Islet of Langerhans (tissue), 1 donor: ENCODE results near the gene APLP2.
"Not testable (repeated sequence)": the region's sequence is repeated elsewhere in the genome, so short reads cannot be mapped to it uniquely, and the experiment has no call there.

Experiments used
- FAIRE-seq: peaks from one replicate; lab custom pipeline; 2011; peaks lifted over from hg19 to GRCh38; lab: Jason Lieb, UNC

Gene APLP2

GRCh38 chr11:130069659-130070108, at the start of gene APLP2:
Gene APLP2 (plus strand): TSS chr11:130069894. CDS start chr11:130069978, 84 bp downstream.
- no peak for FAIRE-seq

GRCh38 chr11:130020323-130020722, 49.4 kb upstream of the APLP2 start:
- no peak for FAIRE-seq

GRCh38 chr11:130021606-130022005, 48.1 kb upstream of the APLP2 start:
- FAIRE-seq = not testable (repeated sequence)

- no peak for FAIRE-seq
Observed at GRCh38 chr11:130022799-130023198, 46.9 kb upstream of the APLP2 start.

- FAIRE-seq = no peak
Observed at GRCh38 chr11:130023204-130023603, 46.5 kb upstream of the APLP2 start.

GRCh38 chr11:130024361-130024760, 45.3 kb upstream of the APLP2 start:
- no peak for FAIRE-seq

DNA sequence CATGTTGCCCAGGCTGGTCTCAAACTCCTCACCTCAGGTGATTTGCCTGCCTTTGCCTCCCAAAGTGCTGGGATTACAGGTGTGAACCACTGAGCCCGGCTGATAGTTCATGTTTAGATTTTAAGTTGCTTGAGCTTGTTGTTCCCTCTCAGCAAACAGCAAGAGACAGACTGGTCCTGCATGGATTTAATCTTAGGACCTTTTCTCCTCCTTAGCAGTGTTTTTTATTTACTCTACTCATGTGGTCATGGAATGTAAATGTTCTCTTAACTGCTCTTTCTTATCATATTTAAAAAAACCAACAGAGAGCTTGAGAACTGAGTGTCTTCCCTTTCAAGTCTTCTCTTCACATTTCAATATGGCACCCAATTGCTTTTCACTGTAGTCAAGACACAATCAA, 44.3 kb upstream of the APLP2 start:
- no peak for FAIRE-seq

DNA sequence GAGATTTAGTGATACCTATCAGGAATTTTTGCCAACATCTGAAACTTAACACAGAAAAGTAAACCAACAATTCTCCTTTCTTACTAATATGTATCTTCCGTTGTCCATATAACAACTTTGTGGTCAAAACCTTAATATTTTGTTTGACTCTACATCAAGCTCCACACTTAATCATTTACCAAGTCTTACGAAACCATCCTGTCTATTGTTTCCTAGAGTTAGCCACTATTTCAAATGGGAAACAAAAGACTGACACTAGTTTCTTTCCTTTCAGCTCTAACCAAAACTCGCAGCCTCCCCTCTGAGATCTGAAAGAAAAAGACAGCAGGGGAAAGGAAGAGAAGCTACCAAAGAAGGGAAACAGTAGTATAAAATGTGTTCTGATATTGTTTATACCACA, 40.6 kb upstream of the APLP2 start:
- FAIRE-seq = peak; percentile 51

- no peak for FAIRE-seq
Observed at GRCh38 chr11:130031056-130031455, 38.6 kb upstream of the APLP2 start.

DNA sequence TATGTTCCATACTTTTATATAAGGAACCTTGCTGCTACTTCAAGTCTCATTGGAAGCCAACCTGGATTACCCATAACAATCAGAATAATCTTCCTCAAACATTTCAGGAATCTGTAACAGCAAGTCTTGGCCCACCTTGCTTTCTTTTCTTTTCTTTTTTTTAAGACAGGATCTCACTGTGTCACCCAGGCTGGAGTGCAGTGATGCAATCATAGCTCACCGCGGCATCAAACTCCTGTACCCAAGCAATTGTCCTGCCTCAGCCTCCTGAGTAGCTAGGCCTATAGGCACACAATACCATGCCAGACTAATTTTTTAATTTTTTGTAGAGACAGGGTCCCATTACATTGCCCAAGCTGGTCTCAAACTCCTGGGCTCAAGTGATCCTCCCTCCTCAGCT, 37.7 kb upstream of the APLP2 start:
- no peak for FAIRE-seq

DNA sequence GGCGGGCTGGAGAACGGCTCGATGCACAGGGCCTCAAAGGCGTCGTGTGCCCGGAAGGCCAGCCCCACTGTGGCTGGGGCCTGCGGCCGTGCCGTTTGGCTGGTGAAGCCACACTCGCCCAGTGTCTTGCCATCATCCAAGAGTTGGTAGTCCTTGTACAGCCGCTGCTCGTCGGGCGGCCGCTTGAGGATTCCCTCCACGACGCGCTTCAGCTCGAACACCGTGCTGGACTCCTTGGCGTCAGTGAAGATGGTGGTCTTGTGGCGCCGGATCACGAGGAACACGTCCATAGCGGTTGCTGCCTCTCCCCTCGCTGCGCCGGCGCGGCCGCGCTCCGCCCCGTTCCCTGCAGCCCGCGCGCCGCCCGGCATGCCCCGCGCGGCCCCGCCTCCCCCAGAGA, 36.8 kb upstream of the APLP2 start:
- no peak for FAIRE-seq

DNA sequence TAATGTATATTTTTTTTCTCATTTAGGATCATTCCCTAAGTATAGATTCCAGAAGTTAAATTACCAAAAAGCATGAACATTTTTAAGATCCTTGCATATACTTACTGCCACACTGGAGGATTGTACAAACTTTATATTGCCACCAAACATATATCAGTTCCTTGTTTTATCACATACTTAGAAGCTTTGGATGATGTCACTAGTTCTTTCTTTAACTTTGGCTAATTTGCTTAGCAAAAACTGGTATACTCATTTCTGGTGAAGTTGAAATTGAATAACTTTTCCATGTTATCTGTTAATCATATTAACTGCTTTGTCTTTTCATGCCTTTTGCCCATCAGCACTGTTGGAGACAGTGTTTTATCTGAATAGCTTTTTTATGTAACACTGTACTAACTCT, 35.5 kb upstream of the APLP2 start:
- FAIRE-seq = no peak

DNA sequence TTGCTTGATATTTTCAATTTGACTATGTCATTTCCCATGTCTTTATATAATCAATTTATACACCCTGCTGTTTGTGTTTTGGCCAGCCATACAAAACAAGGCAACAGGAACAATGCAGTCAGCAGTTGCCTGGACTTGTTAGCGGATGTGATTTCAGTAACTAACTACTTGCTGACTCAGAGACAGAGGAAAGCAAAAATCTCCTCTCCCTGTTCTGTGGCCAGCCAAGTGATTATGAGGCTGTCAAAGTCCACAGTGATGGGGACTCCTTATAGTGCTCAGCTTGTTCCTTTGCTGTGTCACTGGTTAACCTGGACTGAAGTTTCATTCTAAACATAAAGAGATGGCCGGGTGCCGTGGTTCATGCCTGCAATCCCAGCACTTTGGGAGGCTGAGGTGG, 32.6 kb upstream of the APLP2 start:
- FAIRE-seq = no peak

DNA sequence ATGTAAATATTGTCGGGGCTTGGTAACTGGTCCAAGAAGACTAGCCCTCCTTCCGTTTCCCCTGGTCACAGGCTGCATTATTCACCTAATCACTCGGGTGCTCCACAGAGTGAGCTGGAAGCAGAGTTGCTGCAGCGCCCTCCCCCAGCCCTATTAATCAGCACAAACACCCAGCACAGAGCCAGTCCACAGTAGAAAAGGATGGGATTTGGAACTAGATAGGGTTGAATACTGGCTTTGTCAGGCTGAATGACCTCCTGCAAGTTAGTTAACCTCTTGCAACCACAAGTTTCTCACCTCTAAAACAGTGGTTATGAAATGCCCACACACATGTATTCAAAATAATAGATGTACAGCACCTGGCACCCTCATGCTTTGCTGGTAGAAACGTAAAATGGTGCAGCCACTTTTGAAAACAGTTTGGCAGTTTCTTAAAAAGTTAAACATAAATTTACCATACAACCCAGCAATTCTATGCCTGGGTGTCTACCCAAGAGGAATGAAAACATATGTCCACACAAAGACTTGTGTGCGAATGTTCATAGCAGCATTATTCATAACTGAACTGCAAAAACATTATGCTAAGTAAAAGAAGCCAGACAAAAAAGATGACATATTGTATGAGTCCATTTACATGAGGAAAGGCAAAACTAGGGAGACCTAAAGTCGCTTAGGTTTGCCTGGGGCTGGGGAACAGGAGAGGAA, 31.7 kb upstream of the APLP2 start:
- no peak for FAIRE-seq

GRCh38 chr11:130040281-130040940, 29.3 kb upstream of the APLP2 start:
- FAIRE-seq = no peak

GRCh38 chr11:130042093-130042591, 27.6 kb upstream of the APLP2 start:
- peak; percentile 96 for FAIRE-seq

GRCh38 chr11:130043575-130043974, 26.1 kb upstream of the APLP2 start:
- FAIRE-seq = no peak

- no peak for FAIRE-seq
Observed at GRCh38 chr11:130047141-130047540, 22.6 kb upstream of the APLP2 start.

DNA sequence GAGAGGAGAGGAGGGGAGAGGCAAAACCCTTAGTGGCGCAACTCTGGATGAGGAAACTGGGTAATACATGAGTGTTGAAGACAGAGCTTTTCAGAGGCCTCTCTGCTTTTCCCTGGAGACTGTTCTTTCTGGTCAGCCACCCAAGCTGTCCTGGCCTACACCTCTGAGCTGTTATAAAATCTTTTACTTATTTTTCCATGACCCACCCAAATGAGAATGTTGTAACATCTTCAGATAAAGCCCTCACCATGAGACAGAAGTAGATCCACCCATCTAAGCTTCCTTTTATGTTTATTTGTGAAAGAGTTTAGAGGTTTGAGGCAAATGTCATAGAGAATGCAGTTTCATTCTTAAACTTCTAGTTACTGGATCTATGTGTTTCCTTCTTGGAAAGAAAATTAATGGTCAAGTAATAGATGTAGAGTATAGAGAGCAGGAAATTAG, 20.3 kb upstream of the APLP2 start:
- no peak for FAIRE-seq

DNA sequence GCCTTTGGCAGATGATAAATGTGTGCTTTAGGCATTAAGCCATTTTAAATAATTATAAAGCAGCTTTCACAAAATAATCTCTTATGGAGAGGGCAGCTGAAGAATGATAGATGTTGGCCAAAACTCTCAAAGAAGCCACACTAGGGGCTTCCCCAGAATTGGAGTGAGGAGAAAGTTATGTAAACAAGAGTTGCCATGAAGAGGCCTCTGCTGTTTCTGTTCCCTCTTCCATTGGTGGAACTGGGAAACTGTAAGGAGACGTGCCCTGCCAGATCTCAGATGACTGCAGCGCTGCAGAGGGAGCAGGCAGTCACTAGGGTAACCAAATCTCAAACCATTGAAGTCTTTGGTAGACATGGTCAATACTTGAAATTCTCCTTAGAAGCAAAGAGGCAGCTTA, 19.4 kb upstream of the APLP2 start:
- FAIRE-seq = no peak

DNA sequence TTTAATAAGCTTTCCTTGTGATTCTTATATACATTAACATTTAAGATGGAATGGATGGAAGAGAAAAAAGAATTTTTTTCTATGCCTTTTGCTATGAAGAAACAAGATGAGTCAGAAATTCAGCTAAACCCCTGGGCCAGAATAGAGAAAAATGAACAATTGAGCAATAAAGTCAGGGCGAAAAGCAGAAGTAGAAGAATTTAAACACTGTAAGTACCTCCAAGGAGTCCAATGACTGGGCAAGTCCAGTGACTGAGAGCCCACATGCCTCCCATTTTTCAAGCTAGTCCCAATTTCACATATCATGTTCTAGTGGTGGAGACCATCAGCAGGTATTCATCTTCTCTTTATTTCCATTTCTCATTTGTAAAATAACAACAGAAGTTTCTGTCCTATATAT, 18.6 kb upstream of the APLP2 start:
- no peak for FAIRE-seq

- no peak for FAIRE-seq
Observed at GRCh38 chr11:130052567-130052966, 17.1 kb upstream of the APLP2 start.

GRCh38 chr11:130054966-130055365, 14.7 kb upstream of the APLP2 start:
- no peak for FAIRE-seq

GRCh38 chr11:130055617-130056016, 14.1 kb upstream of the APLP2 start:
- no peak for FAIRE-seq
